Natural killer cell (primary cell): ENCODE data around the gene TUBAL3. TPM values are rescaled to one million over a fixed set of nuclear protein-coding genes. Genes with fewer than 3 reads are reported as not detected.

ENCODE experiments used
- ATAC-seq, 3 donors: fragments of 150-1000 bp in 2 of 3; fragments of 200-7000 bp in 1 of 3; cut with Tn5 transposase; 1 replicate in 1 of 3; 2 replicates in 2 of 3; pipeline ENCODE4 v1.10.0; 2021; ENCODE audit warnings: mild to moderate bottlenecking in 2 of 3, moderate library complexity in 2 of 3
- DNase-seq, 2 donors: peaks; one replicate each; pipeline versions ENCODE4 v3.0.0 to v3.0.0-alpha.2; 2013 to 2021; ENCODE audit warnings: mixed read lengths in 1 of 2
- H3K27ac ChIP-seq: one replicate; pipeline ENCODE4 v1.5.1; 2013; ENCODE audit warnings: mild to moderate bottlenecking, low read length
- H3K27me3 ChIP-seq: one replicate; pipeline ENCODE4 v1.6.1; 2013; ENCODE audit warnings: low read length; ENCODE audit not compliant: control insufficient read depth, insufficient read depth
- H3K36me3 ChIP-seq: one replicate; pipeline ENCODE4 v1.6.1; 2013; ENCODE audit warnings: low read length; ENCODE audit not compliant: control insufficient read depth, insufficient read depth
- H3K4me1 ChIP-seq: one replicate; pipeline ENCODE4 v1.6.1; 2013; ENCODE audit warnings: low read length; ENCODE audit not compliant: control insufficient read depth, insufficient read depth
- H3K4me3 ChIP-seq: one replicate; pipeline ENCODE4 v1.5.1; 2013; ENCODE audit warnings: low read length
- H3K9me3 ChIP-seq: one replicate; pipeline ENCODE4 v1.6.1; 2013; ENCODE audit warnings: low read length; ENCODE audit not compliant: control insufficient read depth, insufficient read depth
- H3K27ac Mint-ChIP-seq, 2 donors: one replicate each; pipeline ENCODE4 v1.8.0; 2022; ENCODE audit warnings: mild to moderate bottlenecking in 2 of 2, mixed read lengths in 2 of 2, moderate library complexity in 1 of 2
- H3K27me3 Mint-ChIP-seq, 2 donors: one replicate each; pipeline ENCODE4 v1.8.0; 2022; ENCODE audit warnings: low read depth in 2 of 2, mixed read lengths in 2 of 2
- H3K36me3 Mint-ChIP-seq: one replicate; pipeline ENCODE4 v1.8.0; 2022; ENCODE audit warnings: mixed read lengths
- H3K4me1 Mint-ChIP-seq, 2 donors: one replicate each; pipeline ENCODE4 v1.8.0; 2022; ENCODE audit warnings: mixed read lengths in 2 of 2
- H3K4me3 Mint-ChIP-seq: one replicate; pipeline ENCODE4 v1.8.0; 2022; ENCODE audit warnings: mild to moderate bottlenecking, moderate library complexity, mixed read lengths
- H3K9me3 Mint-ChIP-seq, 2 donors: one replicate each; pipeline ENCODE4 v1.8.0; 2022; ENCODE audit warnings: mixed read lengths in 2 of 2
- WGBS: methylation state at CpG from one replicate; pipeline ENCODE4 v1.1.7; 2013; ENCODE audit warnings: missing lambda C conversion rate; ENCODE audit not compliant: insufficient coverage; 5-methylcytosine and 5-hydroxymethylcytosine counted together
- intact Hi-C: fragments of 100-400 bp; cut with micrococcal nuclease; formaldehyde crosslinking; loops from one replicate; pipeline ENCODE4 v1.14.2; 2022
- total RNA-seq, 4 donors: library from RNA; stranded (reverse); fragments of 120-200 nt in 1 of 4; gene quantifications; one replicate each; pipeline versions ENCODE4 v1.2.3 to v1.2.4, GENCODE V29; 2013 to 2022
- TF ChIP-seq, protein P1 (sequence below): fragments of 200-600 bp; IDR thresholded peaks from one replicate; pipeline ENCODE4 v1.8.0; 2022; ENCODE audit warnings: antibody characterized with exemption

Gene TUBAL3
- total RNA-seq = not detected
- total RNA-seq (2013) = not detected

DNA sequence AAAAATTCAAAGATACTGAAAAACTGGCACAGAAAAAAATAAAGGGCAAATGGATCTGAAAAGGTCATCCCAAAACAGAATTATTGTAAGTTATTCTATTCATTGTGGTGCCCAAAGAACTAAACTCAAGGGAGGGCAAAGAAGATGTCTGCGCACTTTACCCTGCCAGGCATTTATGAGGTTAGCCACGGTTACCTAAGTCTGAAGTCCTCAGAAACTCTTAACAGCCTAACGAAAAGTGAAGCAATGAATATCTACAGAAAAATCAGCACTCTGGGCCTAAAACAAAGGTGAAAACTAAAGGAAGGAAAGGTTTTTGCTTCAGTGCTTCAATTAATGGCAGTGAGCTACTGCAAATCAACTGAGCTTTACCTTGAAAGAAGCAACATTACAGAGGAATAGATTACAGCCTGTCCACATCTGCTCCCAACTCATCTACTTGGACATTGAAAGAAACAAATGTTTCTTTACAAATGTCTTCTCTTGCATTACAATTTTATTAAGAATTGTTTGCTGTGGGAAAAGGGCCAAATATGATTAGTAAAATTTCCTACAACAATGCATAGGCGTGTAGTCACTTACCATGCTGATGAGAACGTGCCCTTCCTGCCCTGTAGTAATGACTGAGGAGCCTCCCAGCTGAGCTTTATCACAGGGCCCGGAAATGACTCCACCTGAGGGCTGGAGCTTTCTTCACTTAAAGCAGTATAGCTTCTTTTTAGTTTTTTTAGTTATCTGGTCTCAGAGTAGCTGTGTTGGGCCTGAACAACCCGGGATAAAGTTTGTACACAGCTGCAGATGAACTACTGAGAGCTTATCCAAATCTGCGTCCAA, at the start of gene TUBAL3:
TSS of gene TUBAL3 (minus strand) at position 621 of the 834 bp plus-strand sequence. CDS start at position 585, 36 bp downstream.
- no peak for DNase-seq
- peaks cover 12 to 26% of the 10 kb centered on the region in 2 donors for H3K27me3 Mint-ChIP-seq

DNA sequence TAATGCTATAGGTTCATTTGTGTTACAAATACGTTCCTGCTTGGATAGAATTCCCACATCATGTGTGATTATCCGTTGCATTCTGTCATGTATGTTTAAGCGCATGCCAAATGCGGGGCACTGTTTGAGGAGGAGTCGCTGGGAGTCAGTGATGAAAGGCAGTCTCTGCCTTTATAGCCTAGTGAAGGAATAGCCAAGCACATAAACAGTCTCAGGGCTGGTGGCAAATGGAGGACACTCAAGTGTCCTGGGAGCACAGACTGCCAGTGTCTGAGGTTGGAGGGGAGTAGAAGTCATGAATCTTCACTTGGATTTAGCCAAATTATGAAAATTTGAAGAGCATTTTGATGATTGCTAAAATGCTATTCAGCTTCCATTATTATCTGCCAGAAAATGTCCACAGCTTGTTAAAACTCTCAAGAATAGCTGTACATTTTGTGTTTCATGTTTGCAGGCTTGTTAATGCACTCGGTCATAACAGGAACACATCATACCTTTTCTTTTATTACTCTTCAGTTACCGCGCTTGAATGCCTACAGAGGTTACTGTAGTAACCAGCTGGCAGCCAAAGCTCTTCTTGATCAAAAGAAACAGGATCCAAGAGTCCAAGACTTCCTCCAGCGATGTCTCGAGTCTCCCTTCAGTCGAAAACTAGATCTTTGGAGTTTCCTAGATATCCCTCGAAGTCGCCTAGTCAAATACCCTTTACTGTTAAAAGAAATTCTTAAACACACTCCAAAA, 49.3 kb upstream of the TUBAL3 start:
- peaks cover 8% of the 10 kb centered on the region for H3K36me3 ChIP-seq
- intact Hi-C loops = no loop called here

More for the DNA sequence above, at the start of gene TUBAL3:
- H3K9me3 ChIP-seq = no peaks in the 10 kb centered on the region
- H3K36me3 Mint-ChIP-seq = no peaks in the 10 kb centered on the region
- H3K4me3 Mint-ChIP-seq = no peak within 1 kb of the TSS
- TF ChIP-seq, protein P1, sequence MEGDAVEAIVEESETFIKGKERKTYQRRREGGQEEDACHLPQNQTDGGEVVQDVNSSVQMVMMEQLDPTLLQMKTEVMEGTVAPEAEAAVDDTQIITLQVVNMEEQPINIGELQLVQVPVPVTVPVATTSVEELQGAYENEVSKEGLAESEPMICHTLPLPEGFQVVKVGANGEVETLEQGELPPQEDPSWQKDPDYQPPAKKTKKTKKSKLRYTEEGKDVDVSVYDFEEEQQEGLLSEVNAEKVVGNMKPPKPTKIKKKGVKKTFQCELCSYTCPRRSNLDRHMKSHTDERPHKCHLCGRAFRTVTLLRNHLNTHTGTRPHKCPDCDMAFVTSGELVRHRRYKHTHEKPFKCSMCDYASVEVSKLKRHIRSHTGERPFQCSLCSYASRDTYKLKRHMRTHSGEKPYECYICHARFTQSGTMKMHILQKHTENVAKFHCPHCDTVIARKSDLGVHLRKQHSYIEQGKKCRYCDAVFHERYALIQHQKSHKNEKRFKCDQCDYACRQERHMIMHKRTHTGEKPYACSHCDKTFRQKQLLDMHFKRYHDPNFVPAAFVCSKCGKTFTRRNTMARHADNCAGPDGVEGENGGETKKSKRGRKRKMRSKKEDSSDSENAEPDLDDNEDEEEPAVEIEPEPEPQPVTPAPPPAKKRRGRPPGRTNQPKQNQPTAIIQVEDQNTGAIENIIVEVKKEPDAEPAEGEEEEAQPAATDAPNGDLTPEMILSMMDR = no peak
- intact Hi-C loops = no loop called here
- 78% methylated on average over 8 of the region's 8 CpGs for WGBS
- H3K9me3 Mint-ChIP-seq = no peaks in the 10 kb centered on the region
- no peaks in the 10 kb centered on the region for H3K4me1 Mint-ChIP-seq
- H3K36me3 ChIP-seq = no peaks in the 10 kb centered on the region
- H3K4me1 ChIP-seq = no peaks in the 10 kb centered on the region
- ATAC-seq = no peak
- no peak within 1 kb of the TSS for H3K4me3 ChIP-seq
- peaks cover 2% of the 10 kb centered on the region for H3K27me3 ChIP-seq
- H3K27ac ChIP-seq = no peak within 1 kb of the TSS
- H3K27ac Mint-ChIP-seq = no peak within 1 kb of the TSS

DNA sequence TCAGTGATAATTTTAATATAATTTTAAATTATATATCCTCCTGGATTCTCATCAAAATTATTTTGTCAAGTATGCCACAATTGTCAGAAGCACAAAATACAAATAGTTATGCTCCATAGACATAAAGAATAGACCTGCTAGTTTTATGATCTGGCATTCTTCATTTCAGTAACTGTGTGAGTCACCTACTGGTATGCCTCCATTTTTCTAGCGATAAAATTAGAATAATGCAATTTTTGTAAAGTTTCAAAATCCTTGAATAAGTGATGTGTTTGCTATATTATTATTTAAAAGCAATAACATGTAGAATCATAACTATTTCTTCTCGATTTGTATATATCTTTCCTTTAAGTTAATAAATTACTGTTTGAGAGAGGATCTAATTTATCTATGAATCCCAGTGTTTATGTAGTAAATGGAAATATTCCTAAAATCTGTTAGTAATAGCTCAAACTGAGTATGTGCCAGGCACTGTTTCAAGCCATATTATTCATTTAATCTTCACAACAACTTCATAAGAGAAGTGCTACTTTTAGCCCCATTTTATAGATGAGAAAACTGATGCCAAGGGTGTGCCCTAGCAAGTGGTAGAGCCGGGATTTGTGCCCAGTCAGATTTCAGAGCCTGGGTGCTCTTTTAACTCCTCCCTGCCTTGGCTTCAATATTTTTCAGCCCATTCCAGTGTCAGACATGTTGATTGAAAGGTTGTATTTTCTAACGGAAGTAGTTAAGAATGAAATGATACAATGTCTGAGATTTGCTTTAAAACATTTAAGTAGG, 46.2 kb upstream of the TUBAL3 start:
- H3K9me3 ChIP-seq = no peaks in the 10 kb centered on the region
- Mint-ChIP-seq H3K4me1 (peaks cover 17 to 18% of the 10 kb centered on the region in 2 donors), H3K36me3 (no peaks in the 10 kb centered on the region), H3K4me3 (no peak overlapping the region), H3K27ac (no peak overlapping the region), H3K27me3 (no peaks in the 10 kb centered on the region), H3K9me3 (no peaks in the 10 kb centered on the region)
- WGBS = 98% methylated on average over 3 of the region's 4 CpGs
- H3K27ac ChIP-seq = no peak overlapping the region
- TF ChIP-seq, protein P1 = no peak
- DNase-seq = no peak
- no peak overlapping the region for H3K4me3 ChIP-seq
- ATAC-seq = no peak
- H3K4me1 ChIP-seq = peaks cover 6% of the 10 kb centered on the region
- intact Hi-C loops = no loop called here
- no peaks in the 10 kb centered on the region for H3K27me3 ChIP-seq
- H3K36me3 ChIP-seq = peaks cover 2% of the 10 kb centered on the region

More for the DNA sequence above, 49.3 kb upstream of the TUBAL3 start:
- TF ChIP-seq, protein P1 = no peak
- DNase-seq (no peak), ATAC-seq (no peak)
- no peak overlapping the region for H3K27ac Mint-ChIP-seq
- Histone ChIP-seq H3K27ac (no peak overlapping the region), H3K27me3 (no peaks in the 10 kb centered on the region), H3K4me3 (no peak overlapping the region), H3K4me1 (no peaks in the 10 kb centered on the region), H3K9me3 (no peaks in the 10 kb centered on the region)
- no peaks in the 10 kb centered on the region for H3K27me3 Mint-ChIP-seq
- no peaks in the 10 kb centered on the region for H3K9me3 Mint-ChIP-seq
- no peaks in the 10 kb centered on the region for H3K36me3 Mint-ChIP-seq
- H3K4me1 Mint-ChIP-seq = no peaks in the 10 kb centered on the region
- no peak overlapping the region for H3K4me3 Mint-ChIP-seq
- WGBS = 92% methylated on average over 13 of the region's 13 CpGs
